ENCODE data around the gene SRPX. TPM values are rescaled to one million over a fixed set of nuclear protein-coding genes. Genes with fewer than 3 reads are reported as not detected.

SRPX gene
- total and polyA plus RNA-seq, 4 experiments from 2014 or later, result 0.21 TPM; not detected in 3

DNA sequence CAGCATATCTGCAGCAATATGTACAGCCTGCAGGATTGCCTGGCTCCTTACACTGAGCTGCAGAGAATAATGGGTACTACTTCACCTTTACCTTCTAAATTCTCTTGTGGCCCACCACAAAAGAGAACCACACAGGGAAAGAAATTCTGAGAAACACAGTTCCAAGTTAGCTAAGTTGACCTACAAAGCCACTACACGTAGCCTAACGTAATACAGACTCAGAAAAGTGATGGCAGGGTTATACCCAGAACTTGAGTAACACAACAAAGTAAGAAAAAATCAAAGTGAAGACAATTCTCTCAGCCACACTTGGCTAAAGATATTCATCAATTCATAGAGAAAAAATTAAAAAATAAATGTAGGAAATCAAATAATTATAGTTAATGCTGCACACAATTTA is 26.4 kb upstream of the SRPX start:
- no peak overlapping the region for H3K27ac Mint-ChIP-seq
- H3K9me3 Mint-ChIP-seq, result no peaks in the 10 kb centered on the region
- no peaks in the 10 kb centered on the region for H3K27me3 Mint-ChIP-seq
- peaks cover 0 to 1% (median 0%) of the 10 kb centered on the region in 4 donors for H3K4me1 Mint-ChIP-seq
- intact Hi-C loops (cut with micrococcal nuclease), result no loop called here
- CTCF ChIA-PET (ENCODE audit: partially characterized antibody), result no interaction called here
- no peak for DNase-seq
- no peak overlapping the region for H3K4me3 ChIP-seq (ENCODE audit: low read length in 2 of 2)
- no peaks in the 10 kb centered on the region for H3K36me3 Mint-ChIP-seq
- H3K36me3 ChIP-seq (ENCODE audit: insufficient read depth, low read length), result no peaks in the 10 kb centered on the region
- H3K4me3 Mint-ChIP-seq, result no peak overlapping the region
- no peaks in the 10 kb centered on the region for H3K9me3 ChIP-seq (ENCODE audit: control insufficient read depth in 1 of 2, low read length in 2 of 2)
- no peak overlapping the region for H3K27ac ChIP-seq (ENCODE audit: low read depth, low read length)
- H3K4me1 ChIP-seq (ENCODE audit: insufficient read depth, low read length), result no peaks in the 10 kb centered on the region
- H3K27me3 ChIP-seq (ENCODE audit: insufficient read depth, low read length), result no peaks in the 10 kb centered on the region
- POLR2A ChIA-PET (ENCODE audit: partially characterized antibody), result no interaction called here

- no peaks in the 10 kb centered on the region for H3K36me3 Mint-ChIP-seq
- no peaks in the 10 kb centered on the region for H3K4me1 Mint-ChIP-seq
- H3K4me3 Mint-ChIP-seq, result no peak overlapping the region
- POLR2A ChIA-PET (ENCODE audit: partially characterized antibody), result no interaction called here
- Histone ChIP-seq H3K27ac (ENCODE audit: low read depth, low read length) (no peak overlapping the region), H3K36me3 (ENCODE audit: insufficient read depth, low read length) (no peaks in the 10 kb centered on the region), H3K9me3 (ENCODE audit: control insufficient read depth in 1 of 2, low read length in 2 of 2) (no peaks in the 10 kb centered on the region), H3K4me1 (ENCODE audit: insufficient read depth, low read length) (no peaks in the 10 kb centered on the region), H3K4me3 (ENCODE audit: low read length in 2 of 2) (no peak overlapping the region), H3K27me3 (ENCODE audit: insufficient read depth, low read length) (no peaks in the 10 kb centered on the region)
- intact Hi-C loops (cut with micrococcal nuclease), result no loop called here
- no peak overlapping the region for H3K27ac Mint-ChIP-seq
- CTCF ChIA-PET (ENCODE audit: partially characterized antibody), result no interaction called here
- H3K27me3 Mint-ChIP-seq, result peaks cover 2% of the 10 kb centered on the region in 2 donors
- peaks cover 0 to 1% (median 0%) of the 10 kb centered on the region in 8 donors for H3K9me3 Mint-ChIP-seq
- DNase-seq, result no peak
These were observed 19.9 kb upstream of the SRPX start for GRCh38 chrX:38240541-38240940.

DNA sequence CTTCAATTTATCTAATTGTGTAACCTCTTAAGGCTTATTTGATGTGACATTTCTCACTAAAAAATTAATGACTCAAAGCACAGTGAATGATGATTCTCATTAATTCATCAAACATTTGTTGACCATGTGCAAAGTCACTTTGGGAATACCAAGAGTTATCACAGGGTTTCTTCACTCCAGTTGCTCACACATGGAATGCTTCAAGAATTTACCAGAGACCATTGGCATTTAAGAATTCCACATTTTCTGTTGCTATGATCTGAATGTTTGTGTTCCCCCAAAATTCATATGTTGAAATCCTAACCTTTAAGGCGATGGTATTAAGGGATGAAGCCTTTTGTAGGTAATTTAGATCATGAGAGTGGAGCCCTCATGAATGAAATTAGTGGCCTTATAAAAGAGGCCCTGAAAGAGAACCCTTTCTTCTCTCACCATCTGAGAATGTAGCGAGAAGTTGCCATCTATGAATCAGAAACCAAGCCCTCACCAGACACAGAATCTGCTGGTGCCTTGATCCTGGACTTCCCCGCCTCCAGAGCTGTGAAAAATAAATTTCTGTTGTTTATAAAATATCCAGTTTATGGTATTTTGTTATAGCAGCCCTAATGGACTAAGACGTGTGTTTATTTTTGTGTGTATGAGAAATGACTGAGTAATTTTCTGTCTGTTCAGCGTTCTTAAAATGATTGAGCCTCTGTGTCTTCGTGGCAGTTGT is 16.4 kb upstream of the SRPX start:
- Histone ChIP-seq H3K4me3 (ENCODE audit: low read length in 2 of 2) (no peak overlapping the region), H3K4me1 (ENCODE audit: insufficient read depth, low read length) (no peaks in the 10 kb centered on the region), H3K9me3 (ENCODE audit: control insufficient read depth in 1 of 2, low read length in 2 of 2) (no peaks in the 10 kb centered on the region), H3K36me3 (ENCODE audit: insufficient read depth, low read length) (no peaks in the 10 kb centered on the region), H3K27ac (ENCODE audit: low read depth, low read length) (no peak overlapping the region), H3K27me3 (ENCODE audit: insufficient read depth, low read length) (no peaks in the 10 kb centered on the region)
- Mint-ChIP-seq H3K4me3 (no peak overlapping the region), H3K27me3 (peaks cover 4 to 8% of the 10 kb centered on the region in 2 donors), H3K27ac (no peak overlapping the region), H3K4me1 (no peaks in the 10 kb centered on the region), H3K36me3 (no peaks in the 10 kb centered on the region), H3K9me3 (peaks cover 0 to 2% (median 0%) of the 10 kb centered on the region in 8 donors)
- ChIA-PET CTCF (ENCODE audit: partially characterized antibody) (no interaction called here), POLR2A (ENCODE audit: partially characterized antibody) (no interaction called here)
- DNase-seq, result no peak
- intact Hi-C loops (cut with micrococcal nuclease), result no loop called here

DNA sequence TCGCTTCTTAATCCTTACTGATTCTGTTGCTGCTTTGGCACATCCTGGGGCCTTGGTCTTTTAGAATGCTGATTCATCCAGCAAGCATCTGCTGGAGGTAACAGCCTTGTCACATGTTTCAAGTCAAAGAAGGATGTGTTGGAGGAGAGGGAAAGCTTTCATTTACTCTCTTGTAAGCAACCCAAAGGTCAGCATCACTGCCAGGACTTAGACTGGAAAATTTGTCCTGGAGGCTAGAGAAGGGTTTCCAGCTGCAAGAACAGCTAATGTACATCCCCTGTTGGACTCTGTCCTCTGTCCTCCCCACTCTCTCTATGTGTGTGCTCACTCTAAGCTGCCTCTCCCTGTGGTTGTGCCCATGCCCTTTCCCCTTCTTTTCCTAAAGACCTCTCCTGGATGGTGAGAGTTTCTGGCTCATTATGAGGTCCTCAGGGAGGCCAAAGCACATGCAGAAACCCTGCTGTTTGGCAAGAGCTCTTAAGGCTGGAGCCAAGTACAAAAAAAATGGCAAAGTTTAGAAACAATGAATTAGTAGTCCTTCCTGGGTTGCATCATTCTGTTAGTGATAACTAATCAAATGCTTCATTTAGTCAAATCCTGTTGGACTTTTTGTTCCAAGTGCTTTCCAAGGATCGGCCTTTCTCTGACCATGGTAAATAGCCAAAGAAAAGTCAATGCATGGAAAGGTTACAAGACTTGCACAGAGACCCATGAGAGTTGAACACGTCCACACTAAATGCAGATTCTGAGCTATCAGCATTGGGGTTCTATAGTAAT is 13.4 kb upstream of the SRPX start:
- Histone ChIP-seq H3K27ac (ENCODE audit: low read depth, low read length) (no peak overlapping the region), H3K9me3 (ENCODE audit: control insufficient read depth in 1 of 2, low read length in 2 of 2) (no peaks in the 10 kb centered on the region), H3K27me3 (ENCODE audit: insufficient read depth, low read length) (no peaks in the 10 kb centered on the region), H3K4me1 (ENCODE audit: insufficient read depth, low read length) (no peaks in the 10 kb centered on the region), H3K4me3 (ENCODE audit: low read length in 2 of 2) (no peak overlapping the region), H3K36me3 (ENCODE audit: insufficient read depth, low read length) (no peaks in the 10 kb centered on the region)
- Mint-ChIP-seq H3K4me1 (no peaks in the 10 kb centered on the region), H3K4me3 (no peak overlapping the region), H3K36me3 (no peaks in the 10 kb centered on the region), H3K9me3 (peaks cover 0 to 2% (median 0%) of the 10 kb centered on the region in 8 donors), H3K27ac (no peak overlapping the region), H3K27me3 (peaks cover 4 to 10% of the 10 kb centered on the region in 2 donors)
- intact Hi-C loops (cut with micrococcal nuclease), result no loop called here
- DNase-seq, result no peak
- ChIA-PET CTCF (ENCODE audit: partially characterized antibody) (no interaction called here), POLR2A (ENCODE audit: partially characterized antibody) (no interaction called here)

- H3K36me3 ChIP-seq (ENCODE audit: insufficient read depth, low read length), result no peaks in the 10 kb centered on the region
- DNase-seq, result no peak
- Mint-ChIP-seq H3K36me3 (no peaks in the 10 kb centered on the region), H3K4me1 (no peaks in the 10 kb centered on the region), H3K4me3 (no peak overlapping the region), H3K27me3 (peaks cover 2 to 8% of the 10 kb centered on the region in 2 donors), H3K9me3 (peaks cover 0 to 2% (median 0%) of the 10 kb centered on the region in 8 donors), H3K27ac (no peak overlapping the region)
- POLR2A ChIA-PET (ENCODE audit: partially characterized antibody), result interaction anchor here (0.7 kb wide), 1 partner anchor 66 kb away, joined by 3 read pairs; no protein-coding TSS in a partner anchor
- CTCF ChIA-PET (ENCODE audit: partially characterized antibody), result no interaction called here
- no peaks in the 10 kb centered on the region for H3K4me1 ChIP-seq (ENCODE audit: insufficient read depth, low read length)
- no peaks in the 10 kb centered on the region for H3K27me3 ChIP-seq (ENCODE audit: insufficient read depth, low read length)
- no peak overlapping the region for H3K27ac ChIP-seq (ENCODE audit: low read depth, low read length)
- no peaks in the 10 kb centered on the region for H3K9me3 ChIP-seq (ENCODE audit: control insufficient read depth in 1 of 2, low read length in 2 of 2)
- H3K4me3 ChIP-seq (ENCODE audit: low read length in 2 of 2), result no peak overlapping the region
- intact Hi-C loops (cut with micrococcal nuclease), result no loop called here
These were observed 11.5 kb upstream of the SRPX start for GRCh38 chrX:38232079-38232686.

GRCh38 chrX:38225093-38225492 is 4.4 kb upstream of the SRPX start:
- no peak overlapping the region for H3K27ac Mint-ChIP-seq
- CTCF ChIA-PET (ENCODE audit: partially characterized antibody), result interaction anchor here (0.6 kb wide), 1 partner anchor 123 kb away, joined by 3 read pairs; no protein-coding TSS in a partner anchor

DNA sequence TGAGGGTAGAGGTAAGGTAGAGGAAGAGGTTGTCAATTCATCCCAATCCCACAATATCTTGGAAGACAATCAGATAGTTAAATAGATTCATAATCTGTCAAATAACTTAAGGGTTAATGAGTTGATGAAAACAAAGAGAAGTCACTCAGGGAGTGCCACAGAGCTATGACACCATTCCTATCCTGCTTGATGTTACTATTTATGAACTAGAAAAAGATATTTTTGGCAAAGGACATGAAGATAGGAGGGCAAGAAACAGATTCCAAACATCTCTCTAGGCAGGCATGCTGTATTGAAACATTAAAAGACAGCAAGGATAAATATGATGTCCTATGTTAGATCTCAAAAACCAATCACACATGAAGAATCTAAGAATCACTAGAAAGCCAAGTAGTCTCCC is 3.5 kb upstream of the SRPX start:
- no peaks in the 10 kb centered on the region for H3K27me3 ChIP-seq (ENCODE audit: insufficient read depth, low read length)
- H3K27me3 Mint-ChIP-seq, result peaks cover 11 to 14% of the 10 kb centered on the region in 2 donors
- H3K36me3 Mint-ChIP-seq, result no peaks in the 10 kb centered on the region
- H3K4me3 ChIP-seq (ENCODE audit: low read length in 2 of 2), result no peak overlapping the region
- no peak overlapping the region for H3K4me3 Mint-ChIP-seq
- H3K36me3 ChIP-seq (ENCODE audit: insufficient read depth, low read length), result no peaks in the 10 kb centered on the region
- intact Hi-C loops (cut with micrococcal nuclease), result no loop called here
- H3K9me3 ChIP-seq (ENCODE audit: control insufficient read depth in 1 of 2, low read length in 2 of 2), result no peaks in the 10 kb centered on the region
- H3K27ac ChIP-seq (ENCODE audit: low read depth, low read length), result no peak overlapping the region
- H3K27ac Mint-ChIP-seq, result no peak overlapping the region
- ChIA-PET POLR2A (ENCODE audit: partially characterized antibody) (no interaction called here), CTCF (ENCODE audit: partially characterized antibody) (no interaction called here)
- no peaks in the 10 kb centered on the region for H3K9me3 Mint-ChIP-seq
- no peak for DNase-seq
- peaks cover 2 to 8% (median 4%) of the 10 kb centered on the region in 4 donors for H3K4me1 Mint-ChIP-seq
- H3K4me1 ChIP-seq (ENCODE audit: insufficient read depth, low read length), result no peaks in the 10 kb centered on the region

More at GRCh38 chrX:38225093-38225492, 4.4 kb upstream of the SRPX start:
- H3K36me3 ChIP-seq (ENCODE audit: insufficient read depth, low read length), result no peaks in the 10 kb centered on the region
- H3K27me3 ChIP-seq (ENCODE audit: insufficient read depth, low read length), result no peaks in the 10 kb centered on the region
- H3K27me3 Mint-ChIP-seq, result peaks cover 7 to 14% of the 10 kb centered on the region in 2 donors
- no peaks in the 10 kb centered on the region for H3K9me3 ChIP-seq (ENCODE audit: control insufficient read depth in 1 of 2, low read length in 2 of 2)
- no peak overlapping the region for H3K27ac ChIP-seq (ENCODE audit: low read depth, low read length)
- POLR2A ChIA-PET (ENCODE audit: partially characterized antibody), result no interaction called here
- no peak for DNase-seq
- intact Hi-C loops (cut with micrococcal nuclease), result no loop called here
- no peaks in the 10 kb centered on the region for H3K36me3 Mint-ChIP-seq
- peaks cover 0 to 8% (median 4%) of the 10 kb centered on the region in 4 donors for H3K4me1 Mint-ChIP-seq
- H3K4me1 ChIP-seq (ENCODE audit: insufficient read depth, low read length), result no peaks in the 10 kb centered on the region
- no peak overlapping the region for H3K4me3 ChIP-seq (ENCODE audit: low read length in 2 of 2)
- H3K4me3 Mint-ChIP-seq, result no peak overlapping the region
- no peaks in the 10 kb centered on the region for H3K9me3 Mint-ChIP-seq

All from CD4-positive, alpha-beta memory T cell (primary cell).